Esophagus muscularis mucosa (tissue), 4 donors: Measurements from ENCODE around the gene OR56A1.

Experiments
- EP300 ChIP-seq: sonication (generic); formaldehyde crosslinking; IDR thresholded peaks from one replicate; pipeline ENCODE4 v1.6.1; 2017; ENCODE audit warnings: antibody characterized with exemption
- POLR2A ChIP-seq: fragments of 450-650 bp; IDR thresholded peaks from one replicate; pipeline ENCODE4 v1.6.1; 2017; ENCODE audit warnings: antibody characterized with exemption, moderate library complexity, mild to moderate bottlenecking, low read depth
- POLR2AphosphoS5 ChIP-seq, 2 donors: sonication (generic); formaldehyde crosslinking; IDR thresholded peaks; one replicate each; pipeline ENCODE4 v1.6.1; 2017; ENCODE audit warnings: antibody characterized with exemption in 2 of 2
- TF ChIP-seq, protein P1 (sequence below), 3 experiments: fragments of 200-600 bp in 2 of 3; fragments of 450-650 bp in 1 of 3; sonication (generic) in 2 of 3; IDR thresholded peaks; one replicate each; pipeline ENCODE4 v1.5.1; 2017 to 2019; ENCODE audit warnings: antibody characterized with exemption in 3 of 3, mild to moderate bottlenecking in 2 of 3, moderate library complexity in 1 of 3

DNA sequence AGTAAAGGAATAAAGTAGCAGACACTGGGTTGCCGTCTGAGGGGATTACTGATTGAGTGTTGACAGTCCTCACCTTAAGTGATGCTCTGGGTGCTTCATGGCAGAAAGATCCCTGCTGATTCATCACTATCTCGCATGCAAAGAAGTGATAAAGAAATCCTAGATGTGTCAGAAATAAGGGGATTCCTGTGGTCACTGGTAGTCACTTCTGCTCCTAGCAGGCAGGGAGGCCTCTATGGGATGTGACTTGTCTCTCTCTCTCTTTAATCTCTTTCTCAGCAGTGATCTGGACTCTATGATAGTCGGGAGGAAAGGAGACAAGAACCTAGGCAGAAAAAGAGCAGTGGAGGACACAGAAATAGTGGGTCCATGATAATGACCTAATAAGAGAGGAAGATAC lies 30.9 kb upstream of the OR56A1 start:
- TF ChIP-seq, protein P1, sequence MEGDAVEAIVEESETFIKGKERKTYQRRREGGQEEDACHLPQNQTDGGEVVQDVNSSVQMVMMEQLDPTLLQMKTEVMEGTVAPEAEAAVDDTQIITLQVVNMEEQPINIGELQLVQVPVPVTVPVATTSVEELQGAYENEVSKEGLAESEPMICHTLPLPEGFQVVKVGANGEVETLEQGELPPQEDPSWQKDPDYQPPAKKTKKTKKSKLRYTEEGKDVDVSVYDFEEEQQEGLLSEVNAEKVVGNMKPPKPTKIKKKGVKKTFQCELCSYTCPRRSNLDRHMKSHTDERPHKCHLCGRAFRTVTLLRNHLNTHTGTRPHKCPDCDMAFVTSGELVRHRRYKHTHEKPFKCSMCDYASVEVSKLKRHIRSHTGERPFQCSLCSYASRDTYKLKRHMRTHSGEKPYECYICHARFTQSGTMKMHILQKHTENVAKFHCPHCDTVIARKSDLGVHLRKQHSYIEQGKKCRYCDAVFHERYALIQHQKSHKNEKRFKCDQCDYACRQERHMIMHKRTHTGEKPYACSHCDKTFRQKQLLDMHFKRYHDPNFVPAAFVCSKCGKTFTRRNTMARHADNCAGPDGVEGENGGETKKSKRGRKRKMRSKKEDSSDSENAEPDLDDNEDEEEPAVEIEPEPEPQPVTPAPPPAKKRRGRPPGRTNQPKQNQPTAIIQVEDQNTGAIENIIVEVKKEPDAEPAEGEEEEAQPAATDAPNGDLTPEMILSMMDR (IDR thresholded peaks at IDR 0.05) = no peak
- TF ChIP-seq POLR2A = no peak
- no peak for TF ChIP-seq EP300
- TF ChIP-seq POLR2AphosphoS5 (IDR thresholded peaks at IDR 0.05) = no peak
